GM23248 (cell line): ENCODE results near the gene ZBTB44. TPM values are rescaled to one million over a fixed set of nuclear protein-coding genes. Genes with fewer than 3 reads are reported as not detected.

Source experiments
- DNase-seq: peaks from one replicate; pipeline ENCODE4 v3.0.0-alpha.2; 2015
- H2AFZ ChIP-seq: fragments of 200-600 bp; sonication (generic); 2 replicates; pipeline ENCODE4 v1.6.1; 2016; ENCODE audit warnings: antibody characterized with exemption
- H3F3A ChIP-seq: fragments of 200-600 bp; sonication (generic); 2 replicates; pipeline ENCODE4 v1.6.1; 2016; ENCODE audit warnings: mild to moderate bottlenecking, antibody characterized with exemption, mixed run types; ENCODE audit not compliant: insufficient read depth
- H3K27ac ChIP-seq: fragments of 200-600 bp; sonication (generic); 2 replicates; pipeline ENCODE4 v1.5.1; 2016; ENCODE audit warnings: mild to moderate bottlenecking
- H3K27me3 ChIP-seq: fragments of 200-600 bp; sonication (generic); replicated peaks from 2 replicates; pipeline ENCODE4 v1.6.1; 2016; ENCODE audit warnings: mild to moderate bottlenecking; ENCODE audit not compliant: insufficient read depth
- H3K36me3 ChIP-seq: fragments of 200-600 bp; sonication (generic); 2 replicates; pipeline ENCODE4 v1.6.1; 2016; ENCODE audit warnings: low read depth, mild to moderate bottlenecking
- H3K4me1 ChIP-seq: fragments of 200-600 bp; sonication (generic); 2 replicates; pipeline ENCODE4 v1.6.1; 2016; ENCODE audit warnings: mild to moderate bottlenecking; ENCODE audit not compliant: insufficient read depth
- H3K4me2 ChIP-seq: fragments of 200-600 bp; sonication (generic); one replicate; pipeline ENCODE4 v1.6.1; 2016; ENCODE audit warnings: mild to moderate bottlenecking; ENCODE audit not compliant: unreplicated experiment
- H3K4me3 ChIP-seq: fragments of 200-600 bp; sonication (generic); 2 replicates; pipeline ENCODE4 v1.5.1; 2016; ENCODE audit warnings: mild to moderate bottlenecking
- H3K79me2 ChIP-seq: fragments of 200-600 bp; sonication (generic); 2 replicates; pipeline ENCODE4 v1.6.1; 2016; ENCODE audit warnings: mild to moderate bottlenecking; ENCODE audit not compliant: insufficient read depth
- H3K9ac ChIP-seq: fragments of 200-600 bp; sonication (generic); 2 replicates; pipeline ENCODE4 v1.6.1; 2016; ENCODE audit warnings: mild to moderate bottlenecking
- H3K9me2 ChIP-seq: fragments of 200-600 bp; sonication (generic); 2 replicates; pipeline ENCODE4 v1.6.1; 2016; ENCODE audit warnings: mixed run types, mild to moderate bottlenecking, moderate library complexity; ENCODE audit not compliant: insufficient read depth
- H3K9me3 ChIP-seq: fragments of 200-600 bp; sonication (generic); one replicate; pipeline ENCODE4 v1.6.1; 2017; ENCODE audit warnings: low read depth
- H4K20me1 ChIP-seq: fragments of 200-600 bp; sonication (generic); 2 replicates; pipeline ENCODE4 v1.6.0; 2016; ENCODE audit not compliant: insufficient read depth
- EZH2 ChIP-seq: fragments of 200-600 bp; sonication (generic); IDR thresholded peaks from 2 replicates; pipeline ENCODE4 v1.6.1; 2018; ENCODE audit warnings: antibody characterized with exemption, mild to moderate bottlenecking; ENCODE audit not compliant: insufficient read depth, poor library complexity, severe bottlenecking
- EZH2phosphoT487 ChIP-seq: fragments of 200-600 bp; sonication (generic); IDR thresholded peaks from 2 replicates; pipeline ENCODE4 v1.6.1; 2018; ENCODE audit warnings: antibody characterized with exemption, moderate library complexity, mild to moderate bottlenecking, low read depth; ENCODE audit not compliant: insufficient read depth
- WGBS, 2 experiments: methylation state at CpG; one replicate each; pipeline ENCODE4 v1.1.6; 2015 to 2017; ENCODE audit warnings: low lambda C conversion rate in 2 of 2, low coverage in 1 of 2; ENCODE audit errors: missing lambda C conversion rate in 2 of 2; 5-methylcytosine and 5-hydroxymethylcytosine counted together
- in situ Hi-C: fragments of 300-500 bp; cut with MboI; formaldehyde crosslinking; loops from 2 replicates; pipeline ENCODE4 v1.15.0; 2020
- polyA plus RNA-seq: library from polyadenylated mRNA; unstranded; fragments of >200 nt; fragmentation: Nextera tagmentation; extraction: Ambion mirVana; gene quantifications from 2 replicates; pipeline ENCODE4 v1.2.1, GENCODE V29; 2016
- total RNA-seq: library from RNA; depleted of rRNA; stranded (reverse); fragments of >200 nt; shearing (Covaris generic); gene quantifications from 2 replicates; pipeline ENCODE4 v1.2.3, GENCODE V29; 2014

ZBTB44 gene
- total and polyA plus RNA-seq, 2 experiments from 2014 or later = 4.1 to 17.4 TPM

GRCh38 chr11:130201026-130201425 is 113.7 kb downstream of the ZBTB44 start:
- DNase-seq = no peak
- 83 to 84% methylated on average over 7 of the region's 7 CpGs for WGBS, 2 experiments
- no peaks in the 10 kb centered on the region for H3K4me1 ChIP-seq
- no peaks in the 10 kb centered on the region for H4K20me1 ChIP-seq
- H3F3A ChIP-seq = no peaks in the 10 kb centered on the region
- in situ Hi-C loops = loop anchor here (10.0 kb wide), 1 partner anchor 664 kb away; no protein-coding TSS in a partner anchor
- no peak overlapping the region for H3K4me2 ChIP-seq
- H2AFZ ChIP-seq = no peak overlapping the region
- H3K9me2 ChIP-seq = no peaks in the 10 kb centered on the region
- H3K79me2 ChIP-seq = no peaks in the 10 kb centered on the region
- no peaks in the 10 kb centered on the region for H3K9me3 ChIP-seq
- no peaks in the 10 kb centered on the region for H3K36me3 ChIP-seq
- H3K27me3 ChIP-seq = no peaks in the 10 kb centered on the region; the same call in 1 of the 2 replicates
- no peak for TF ChIP-seq EZH2phosphoT487
- TF ChIP-seq EZH2 = no peak
- no peak overlapping the region for H3K9ac ChIP-seq
- H3K4me3 ChIP-seq = no peak overlapping the region
- H3K27ac ChIP-seq = no peak overlapping the region

DNA sequence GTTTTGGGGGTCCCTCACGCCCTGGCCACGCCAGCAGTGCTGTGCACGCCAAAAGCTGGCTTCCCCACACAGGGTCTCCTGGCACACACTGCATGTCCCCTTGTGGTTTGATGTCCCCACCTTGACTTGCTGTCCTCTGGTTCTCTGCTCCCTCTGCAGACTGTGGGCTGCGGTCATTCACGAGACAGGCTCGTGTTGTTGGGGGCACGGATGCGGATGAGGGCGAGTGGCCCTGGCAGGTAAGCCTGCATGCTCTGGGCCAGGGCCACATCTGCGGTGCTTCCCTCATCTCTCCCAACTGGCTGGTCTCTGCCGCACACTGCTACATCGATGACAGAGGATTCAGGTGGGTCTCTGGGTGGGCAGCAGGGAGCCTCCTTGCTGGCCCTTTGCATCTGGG is 114.9 kb downstream of the ZBTB44 start:
- in situ Hi-C loops = loop anchor here (10.0 kb wide), 1 partner anchor 665 kb away; no protein-coding TSS in a partner anchor
- Histone ChIP-seq H3K4me3 (no peak overlapping the region), H3K4me1 (no peaks in the 10 kb centered on the region), H3K27ac (no peak overlapping the region), H4K20me1 (no peaks in the 10 kb centered on the region), H3K9me3 (no peaks in the 10 kb centered on the region), H3K9ac (no peak overlapping the region), H3K27me3 (no peaks in the 10 kb centered on the region; the same call in 1 of the 2 replicates), H3K4me2 (no peak overlapping the region), H3K36me3 (no peaks in the 10 kb centered on the region), H3K9me2 (no peaks in the 10 kb centered on the region), H2AFZ (no peak overlapping the region), H3K79me2 (no peaks in the 10 kb centered on the region), H3F3A (no peaks in the 10 kb centered on the region)
- 62 to 77% methylated on average over 12 of the region's 12 CpGs for WGBS, 2 experiments
- no peak for TF ChIP-seq EZH2phosphoT487
- TF ChIP-seq EZH2 = no peak
- DNase-seq = no peak

DNA sequence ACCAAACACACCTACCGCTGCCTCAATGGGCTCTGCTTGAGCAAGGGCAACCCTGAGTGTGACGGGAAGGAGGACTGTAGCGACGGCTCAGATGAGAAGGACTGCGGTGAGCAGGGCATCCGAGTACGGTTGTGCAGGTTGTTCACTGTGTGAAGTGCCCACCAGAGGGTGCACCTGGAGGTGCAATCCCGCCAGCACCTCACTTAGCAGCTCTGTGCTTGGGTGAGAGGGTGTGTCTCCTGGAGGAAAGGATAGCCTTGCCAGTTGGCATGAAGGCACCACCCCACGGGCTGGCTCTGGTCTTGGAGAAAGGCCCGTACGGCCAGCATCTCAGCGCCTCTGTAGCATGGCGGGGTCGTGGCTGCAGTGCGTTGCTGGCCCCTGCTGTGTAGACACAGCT is 115.8 kb downstream of the ZBTB44 start:
- Histone ChIP-seq H3K27me3 (no peaks in the 10 kb centered on the region; the same call in 1 of the 2 replicates), H3K79me2 (no peaks in the 10 kb centered on the region), H3K4me3 (no peak overlapping the region), H3K36me3 (no peaks in the 10 kb centered on the region), H3K4me1 (no peaks in the 10 kb centered on the region), H2AFZ (no peak overlapping the region), H3K9me3 (no peaks in the 10 kb centered on the region), H3K9ac (no peak overlapping the region), H3K27ac (no peak overlapping the region), H3K4me2 (no peak overlapping the region), H3K9me2 (no peaks in the 10 kb centered on the region), H3F3A (no peaks in the 10 kb centered on the region), H4K20me1 (no peaks in the 10 kb centered on the region)
- in situ Hi-C loops = no loop called here
- TF ChIP-seq EZH2 (no peak), EZH2phosphoT487 (no peak)
- WGBS, 2 experiments = 93% methylated on average over 15 of the region's 15 CpGs
- DNase-seq = no peak

DNA sequence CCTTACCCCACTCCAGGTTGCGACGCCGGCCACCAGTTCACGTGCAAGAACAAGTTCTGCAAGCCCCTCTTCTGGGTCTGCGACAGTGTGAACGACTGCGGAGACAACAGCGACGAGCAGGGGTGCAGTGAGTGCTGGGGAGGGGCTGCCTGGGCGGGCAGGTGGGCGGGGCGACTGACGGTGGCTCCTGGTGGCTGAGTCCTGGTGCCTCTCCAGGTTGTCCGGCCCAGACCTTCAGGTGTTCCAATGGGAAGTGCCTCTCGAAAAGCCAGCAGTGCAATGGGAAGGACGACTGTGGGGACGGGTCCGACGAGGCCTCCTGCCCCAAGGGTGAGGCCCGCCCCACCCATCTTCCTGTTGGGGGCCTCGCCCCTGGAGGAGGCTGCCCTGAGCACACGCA is 116.4 kb downstream of the ZBTB44 start:
- no peak for DNase-seq
- Histone ChIP-seq H3K79me2 (no peaks in the 10 kb centered on the region), H4K20me1 (no peaks in the 10 kb centered on the region), H3K4me1 (no peaks in the 10 kb centered on the region), H3K4me2 (no peak overlapping the region), H3K27me3 (no peaks in the 10 kb centered on the region; the same call in 1 of the 2 replicates), H3K9me2 (no peaks in the 10 kb centered on the region), H2AFZ (no peak overlapping the region), H3K9ac (no peak overlapping the region), H3K4me3 (no peak overlapping the region), H3K27ac (no peak overlapping the region), H3K36me3 (no peaks in the 10 kb centered on the region), H3K9me3 (no peaks in the 10 kb centered on the region), H3F3A (no peaks in the 10 kb centered on the region)
- WGBS, 2 experiments = 67 to 82% methylated on average over 14 to 22 of the region's 22 CpGs
- in situ Hi-C loops = no loop called here
- no peak for TF ChIP-seq EZH2phosphoT487
- TF ChIP-seq EZH2 = no peak
